ENCODE measurements around the gene CD53.

DNA sequence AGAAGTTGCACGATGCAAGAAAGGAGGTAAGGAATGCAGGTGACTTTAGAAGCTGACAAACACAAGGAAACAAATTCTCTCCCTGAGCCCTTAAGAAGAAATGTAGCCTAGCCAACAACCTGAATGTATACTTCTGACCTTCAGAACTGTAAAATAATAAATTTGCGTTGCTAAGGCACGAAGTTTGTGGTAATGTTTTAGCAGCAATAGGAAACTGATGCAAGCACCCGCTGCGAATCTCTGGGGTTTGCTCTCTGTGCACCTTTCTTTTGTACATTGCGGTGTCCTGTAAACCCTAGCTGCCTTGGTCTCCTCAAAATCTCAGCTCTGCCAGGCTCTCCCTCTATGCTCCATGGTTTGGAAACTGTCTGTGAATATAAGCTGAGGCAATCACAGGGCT, 15.1 kb downstream of the CD53 start:
- TF ChIP-seq, protein P1, sequence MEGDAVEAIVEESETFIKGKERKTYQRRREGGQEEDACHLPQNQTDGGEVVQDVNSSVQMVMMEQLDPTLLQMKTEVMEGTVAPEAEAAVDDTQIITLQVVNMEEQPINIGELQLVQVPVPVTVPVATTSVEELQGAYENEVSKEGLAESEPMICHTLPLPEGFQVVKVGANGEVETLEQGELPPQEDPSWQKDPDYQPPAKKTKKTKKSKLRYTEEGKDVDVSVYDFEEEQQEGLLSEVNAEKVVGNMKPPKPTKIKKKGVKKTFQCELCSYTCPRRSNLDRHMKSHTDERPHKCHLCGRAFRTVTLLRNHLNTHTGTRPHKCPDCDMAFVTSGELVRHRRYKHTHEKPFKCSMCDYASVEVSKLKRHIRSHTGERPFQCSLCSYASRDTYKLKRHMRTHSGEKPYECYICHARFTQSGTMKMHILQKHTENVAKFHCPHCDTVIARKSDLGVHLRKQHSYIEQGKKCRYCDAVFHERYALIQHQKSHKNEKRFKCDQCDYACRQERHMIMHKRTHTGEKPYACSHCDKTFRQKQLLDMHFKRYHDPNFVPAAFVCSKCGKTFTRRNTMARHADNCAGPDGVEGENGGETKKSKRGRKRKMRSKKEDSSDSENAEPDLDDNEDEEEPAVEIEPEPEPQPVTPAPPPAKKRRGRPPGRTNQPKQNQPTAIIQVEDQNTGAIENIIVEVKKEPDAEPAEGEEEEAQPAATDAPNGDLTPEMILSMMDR (conservative IDR thresholded peaks at IDR 0.05; ENCODE audit: low read length), result no peak
- TF ChIP-seq EZH2phosphoT487 (IDR thresholded peaks at IDR 0.05; ENCODE audit: borderline replicate concordance, low read depth, low read length), result no peak
